ENCODE measurements around the gene COQ3.

The COQ3 gene

GRCh38 chr6:99426451-99426757 lies 32.4 kb upstream of the COQ3 start:
- Histone ChIP-seq H3K27me3 (ENCODE audit: insufficient read depth, low read depth, severe bottlenecking) (no peaks in the 10 kb centered on the region), H3K4me3 (ENCODE audit: low read depth, low read length) (peak overlapping the region; percentile 99), H3K36me3 (peaks cover 23% of the 10 kb centered on the region), H3K9me3 (ENCODE audit: severe bottlenecking) (no peaks in the 10 kb centered on the region), H3K27ac (peak overlapping the region; percentile 92)
- no peak for DNase-seq
- no peak for TF ChIP-seq CTCF (IDR thresholded peaks at IDR 0.05; ENCODE audit: low read depth, low read length)

- peak; percentile 96 for DNase-seq
- Histone ChIP-seq H3K4me3 (ENCODE audit: low read depth, low read length) (peak overlapping the region; percentile 99), H3K9me3 (ENCODE audit: severe bottlenecking) (no peaks in the 10 kb centered on the region), H3K27ac (peak overlapping the region; percentile 92), H3K36me3 (peaks cover 28% of the 10 kb centered on the region), H3K27me3 (ENCODE audit: insufficient read depth, low read depth, severe bottlenecking) (no peaks in the 10 kb centered on the region)
- TF ChIP-seq CTCF (IDR thresholded peaks at IDR 0.05; ENCODE audit: low read depth, low read length), result peak; percentile 71
Observed at GRCh38 chr6:99425647-99426450, 31.9 kb upstream of the COQ3 start.

- no peak for TF ChIP-seq CTCF (IDR thresholded peaks at IDR 0.05; ENCODE audit: low read depth, low read length)
- Histone ChIP-seq H3K36me3 (peaks cover 31% of the 10 kb centered on the region), H3K9me3 (ENCODE audit: severe bottlenecking) (no peaks in the 10 kb centered on the region), H3K4me3 (ENCODE audit: low read depth, low read length) (peak within 1 kb of the TSS; percentile 99), H3K27me3 (ENCODE audit: insufficient read depth, low read depth, severe bottlenecking) (no peaks in the 10 kb centered on the region), H3K27ac (peak within 1 kb of the TSS; percentile 92)
- DNase-seq, result peak; percentile 93
Observed at GRCh38 chr6:99424761-99425646, 31.0 kb upstream of the COQ3 start, which contains the start of gene PNISR. Gene PNISR (minus strand): TSS chr6:99425308. CDS start chr6:99414659, 10,649 bp downstream.

GRCh38 chr6:99424022-99424421 lies 30.0 kb upstream of the COQ3 start:
- H3K27me3 ChIP-seq (ENCODE audit: insufficient read depth, low read depth, severe bottlenecking), result no peaks in the 10 kb centered on the region
- H3K9me3 ChIP-seq (ENCODE audit: severe bottlenecking), result no peaks in the 10 kb centered on the region
- H3K36me3 ChIP-seq, result peaks cover 34% of the 10 kb centered on the region
- H3K27ac ChIP-seq, result no peak overlapping the region
- TF ChIP-seq CTCF (IDR thresholded peaks at IDR 0.05; ENCODE audit: low read depth, low read length), result no peak
- H3K4me3 ChIP-seq (ENCODE audit: low read depth, low read length), result peak overlapping the region; percentile 99
- no peak for DNase-seq

GRCh38 chr6:99422912-99423311 lies 28.9 kb upstream of the COQ3 start:
- Histone ChIP-seq H3K27ac (no peak overlapping the region), H3K9me3 (ENCODE audit: severe bottlenecking) (no peaks in the 10 kb centered on the region), H3K36me3 (peaks cover 34% of the 10 kb centered on the region), H3K27me3 (ENCODE audit: insufficient read depth, low read depth, severe bottlenecking) (no peaks in the 10 kb centered on the region), H3K4me3 (ENCODE audit: low read depth, low read length) (no peak overlapping the region)
- no peak for TF ChIP-seq CTCF (IDR thresholded peaks at IDR 0.05; ENCODE audit: low read depth, low read length)
- no peak for DNase-seq

Data from WERI-Rb-1 (cell line).